Measurements from ENCODE around the gene LCN12.

Gene LCN12, protein sequence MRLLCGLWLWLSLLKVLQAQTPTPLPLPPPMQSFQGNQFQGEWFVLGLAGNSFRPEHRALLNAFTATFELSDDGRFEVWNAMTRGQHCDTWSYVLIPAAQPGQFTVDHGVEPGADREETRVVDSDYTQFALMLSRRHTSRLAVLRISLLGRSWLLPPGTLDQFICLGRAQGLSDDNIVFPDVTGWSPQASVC

DNA sequence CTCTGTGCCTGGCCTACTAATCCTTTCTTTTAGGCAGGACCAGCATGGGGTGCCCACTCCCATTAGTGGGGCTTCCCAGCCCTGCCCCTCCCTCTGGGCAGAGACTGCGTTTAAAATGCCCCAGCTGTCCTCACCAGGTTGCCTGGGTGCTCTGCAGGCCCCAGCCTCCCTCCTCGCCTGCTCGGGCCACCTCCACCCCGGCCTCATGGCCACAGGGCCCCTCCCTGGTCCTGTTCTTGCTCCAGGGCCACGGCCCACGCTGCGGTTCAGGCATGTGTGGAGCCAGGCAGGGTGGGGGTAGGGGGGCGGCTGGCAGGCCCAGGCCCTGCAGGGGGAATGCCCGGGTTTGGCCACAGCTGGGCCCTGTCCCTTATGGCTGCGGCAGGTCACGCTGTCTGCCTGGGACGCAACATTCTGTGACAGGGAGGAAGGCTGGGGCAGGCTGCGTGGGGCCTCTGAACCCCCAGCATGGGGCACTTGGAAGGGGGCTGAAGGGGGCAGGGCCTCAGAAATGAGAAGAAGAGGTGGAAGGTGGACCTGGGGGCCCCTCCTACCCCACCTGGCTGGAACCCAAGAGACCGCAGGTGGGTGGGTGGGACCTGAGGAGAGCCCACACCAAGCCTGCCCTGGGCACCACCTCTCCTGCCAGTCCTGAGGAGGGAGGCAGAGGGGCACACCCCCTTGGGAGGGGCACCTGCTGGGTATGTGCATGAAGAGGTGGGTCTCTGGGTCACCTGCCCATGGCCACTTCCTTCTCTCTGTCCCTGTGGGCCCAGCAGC is at the start of gene LCN12:
TSS of gene LCN12 (plus strand) at position 733 of the 780 bp plus-strand sequence. CDS start 55 bp downstream, outside the sequence.
- no peak within 1 kb of the TSS for H3K4me3 ChIP-seq (ENCODE audit: low read depth, low read length)
- TF ChIP-seq, protein P1, sequence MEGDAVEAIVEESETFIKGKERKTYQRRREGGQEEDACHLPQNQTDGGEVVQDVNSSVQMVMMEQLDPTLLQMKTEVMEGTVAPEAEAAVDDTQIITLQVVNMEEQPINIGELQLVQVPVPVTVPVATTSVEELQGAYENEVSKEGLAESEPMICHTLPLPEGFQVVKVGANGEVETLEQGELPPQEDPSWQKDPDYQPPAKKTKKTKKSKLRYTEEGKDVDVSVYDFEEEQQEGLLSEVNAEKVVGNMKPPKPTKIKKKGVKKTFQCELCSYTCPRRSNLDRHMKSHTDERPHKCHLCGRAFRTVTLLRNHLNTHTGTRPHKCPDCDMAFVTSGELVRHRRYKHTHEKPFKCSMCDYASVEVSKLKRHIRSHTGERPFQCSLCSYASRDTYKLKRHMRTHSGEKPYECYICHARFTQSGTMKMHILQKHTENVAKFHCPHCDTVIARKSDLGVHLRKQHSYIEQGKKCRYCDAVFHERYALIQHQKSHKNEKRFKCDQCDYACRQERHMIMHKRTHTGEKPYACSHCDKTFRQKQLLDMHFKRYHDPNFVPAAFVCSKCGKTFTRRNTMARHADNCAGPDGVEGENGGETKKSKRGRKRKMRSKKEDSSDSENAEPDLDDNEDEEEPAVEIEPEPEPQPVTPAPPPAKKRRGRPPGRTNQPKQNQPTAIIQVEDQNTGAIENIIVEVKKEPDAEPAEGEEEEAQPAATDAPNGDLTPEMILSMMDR (IDR thresholded peaks at IDR 0.05; ENCODE audit: low read depth, low read length): no peak

DNA sequence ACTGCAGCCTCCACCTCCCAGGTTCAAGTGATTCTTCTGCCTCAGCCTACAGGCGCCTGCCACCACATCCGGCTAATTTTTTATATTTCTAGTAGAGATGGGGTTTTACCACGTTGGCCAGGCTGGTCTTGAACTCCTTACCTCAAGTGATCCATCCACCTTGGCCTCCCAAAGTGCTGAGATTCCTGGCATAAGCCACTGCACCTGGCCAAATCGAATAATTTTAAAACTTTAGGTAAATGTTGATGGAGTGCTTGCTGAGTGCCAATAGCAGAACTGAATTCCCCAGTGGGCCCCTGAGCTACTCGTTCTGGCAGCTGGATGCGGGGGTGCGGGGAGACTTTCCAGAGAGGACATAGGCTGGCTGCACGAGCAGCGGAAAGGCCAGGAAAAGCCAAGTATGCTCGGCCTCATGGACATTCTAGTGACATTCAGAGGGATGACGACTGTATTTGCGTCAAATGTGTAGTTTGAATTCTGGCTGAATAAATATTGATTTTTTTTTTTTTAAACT is 49.0 kb upstream of the LCN12 start:
- TF ChIP-seq, protein P1 (IDR thresholded peaks at IDR 0.05; ENCODE audit: low read depth, low read length): no peak
- no peak overlapping the region for H3K4me3 ChIP-seq (ENCODE audit: low read depth, low read length)

DNA sequence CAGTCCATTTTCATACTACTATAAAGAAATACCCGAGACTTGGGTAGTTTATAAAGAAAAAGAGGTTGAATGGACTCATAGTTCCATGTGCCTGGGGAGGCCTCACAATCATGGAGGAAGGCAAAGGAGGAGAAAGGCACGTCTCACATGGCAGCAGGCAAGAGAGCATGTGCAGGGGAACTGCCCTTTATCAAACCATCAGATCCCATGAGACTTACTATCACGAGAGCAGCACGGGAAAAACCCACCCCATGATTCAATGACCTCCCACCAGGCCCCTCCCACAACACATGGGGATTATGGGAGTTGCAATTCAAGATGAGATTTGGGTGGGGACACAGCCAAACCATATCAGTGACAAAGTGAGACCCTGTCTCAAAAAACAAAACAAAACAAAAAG is 45.8 kb upstream of the LCN12 start:
- H3K4me3 ChIP-seq (ENCODE audit: low read depth, low read length): no peak overlapping the region
- TF ChIP-seq, protein P1 (IDR thresholded peaks at IDR 0.05; ENCODE audit: low read depth, low read length): no peak

DNA sequence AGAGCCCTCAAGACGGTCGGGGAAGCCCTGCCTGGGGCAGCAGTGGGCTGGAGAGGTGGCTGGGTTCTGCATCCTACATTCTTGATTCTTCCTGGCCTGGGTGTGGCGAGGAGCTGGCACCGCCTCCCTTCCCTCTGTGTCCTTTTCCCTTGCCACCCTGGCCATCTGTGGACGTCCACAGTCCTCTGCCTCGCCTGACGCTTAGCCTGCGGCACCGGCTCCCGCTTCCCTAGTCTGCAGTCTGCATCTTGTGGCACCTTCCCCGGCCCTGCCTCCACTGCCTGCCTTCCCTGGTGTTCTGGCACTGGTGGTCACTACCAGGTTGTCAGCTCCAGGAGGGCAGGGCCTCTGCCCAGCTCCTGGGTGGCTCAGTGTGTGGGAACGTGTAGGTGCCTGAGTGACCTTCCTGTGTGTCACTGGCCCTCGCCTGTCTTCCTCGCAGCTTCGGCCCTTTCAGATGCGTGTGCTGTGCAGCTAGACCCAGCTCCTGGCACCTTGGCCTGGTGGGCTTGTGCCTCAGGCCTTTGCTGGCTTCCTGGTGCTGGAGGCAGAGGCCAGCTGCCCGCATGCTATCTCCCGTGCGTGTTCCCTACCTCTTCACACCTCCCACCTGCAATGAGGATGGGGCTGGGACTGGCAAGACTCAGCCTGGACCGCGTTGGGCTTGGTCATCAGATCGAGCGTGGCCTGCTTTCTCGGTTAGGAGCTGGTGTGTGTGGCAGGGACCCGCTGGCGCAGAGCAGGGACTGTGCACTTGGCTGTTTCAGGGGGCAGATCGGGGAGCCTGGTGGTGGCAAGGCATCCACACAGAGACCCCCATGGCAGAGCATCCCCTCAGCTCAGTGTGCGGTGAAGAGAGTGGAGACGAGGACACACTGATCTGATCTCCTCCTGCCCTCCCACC is 44.8 kb upstream of the LCN12 start:
- H3K4me3 ChIP-seq (ENCODE audit: low read depth, low read length): no peak overlapping the region
- TF ChIP-seq, protein P1 (IDR thresholded peaks at IDR 0.05; ENCODE audit: low read depth, low read length): no peak

DNA sequence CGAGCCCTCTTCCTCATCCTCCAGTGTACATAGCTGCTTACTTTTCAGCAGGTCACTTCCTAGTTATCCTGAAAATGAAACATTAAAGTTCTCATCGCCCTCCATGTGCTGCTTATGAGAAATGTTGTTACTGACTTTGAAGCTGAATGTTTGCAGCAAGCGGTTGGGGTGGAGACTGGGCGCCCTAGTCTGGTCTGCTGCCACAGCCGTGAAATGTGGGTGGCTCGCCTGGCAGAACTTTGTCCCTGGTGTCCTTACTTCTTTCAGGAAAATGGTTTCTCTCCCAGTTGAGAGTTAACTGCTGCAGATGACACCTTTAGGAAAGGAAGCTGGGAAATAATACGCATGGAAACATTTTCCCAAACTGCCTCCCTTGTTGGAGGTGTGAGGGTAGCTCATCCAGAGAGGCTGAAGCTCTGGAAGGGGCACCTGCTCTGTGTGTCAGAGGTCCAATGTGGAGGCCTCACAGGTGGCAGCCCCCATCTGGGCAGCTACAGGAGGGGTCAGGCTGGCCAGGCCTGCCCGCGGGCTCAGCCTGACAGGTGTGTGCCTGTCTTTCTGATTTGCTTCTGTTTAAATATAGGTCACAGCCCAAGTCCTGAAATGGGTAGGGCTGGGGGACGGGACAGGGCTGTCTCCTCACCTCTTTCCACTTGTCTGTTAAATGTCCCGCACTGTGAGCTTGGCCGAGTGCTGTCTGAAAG is 41.7 kb upstream of the LCN12 start:
- TF ChIP-seq, protein P1 (IDR thresholded peaks at IDR 0.05; ENCODE audit: low read depth, low read length): no peak
- no peak overlapping the region for H3K4me3 ChIP-seq (ENCODE audit: low read depth, low read length)

DNA sequence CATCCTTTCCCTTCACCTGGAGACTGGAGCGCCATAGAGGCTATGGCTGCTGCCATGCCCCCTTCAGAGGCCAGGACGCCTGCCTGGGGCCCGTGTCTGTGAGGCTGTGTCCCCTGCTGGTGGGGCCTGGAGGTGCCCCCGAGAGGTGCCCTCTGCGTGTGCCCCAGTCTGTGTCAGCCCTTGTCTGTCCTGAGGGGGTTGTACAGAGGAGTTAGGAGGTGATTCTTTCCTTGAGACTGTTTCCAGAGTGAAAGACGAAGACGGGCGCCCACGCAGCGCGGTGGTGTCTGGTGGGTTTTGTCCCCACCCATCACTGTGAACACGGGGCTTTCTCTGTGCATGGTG is 41.2 kb upstream of the LCN12 start:
- no peak overlapping the region for H3K4me3 ChIP-seq (ENCODE audit: low read depth, low read length)
- TF ChIP-seq, protein P1 (IDR thresholded peaks at IDR 0.05; ENCODE audit: low read depth, low read length): no peak
